ENCODE data around the gene SEMA4A. TPM values are rescaled to one million over a fixed set of nuclear protein-coding genes. Genes with fewer than 3 reads are reported as not detected.

Gene SEMA4A
- total RNA-seq, 2 experiments from 2014 or later: 53.3 to 64.5 TPM

DNA sequence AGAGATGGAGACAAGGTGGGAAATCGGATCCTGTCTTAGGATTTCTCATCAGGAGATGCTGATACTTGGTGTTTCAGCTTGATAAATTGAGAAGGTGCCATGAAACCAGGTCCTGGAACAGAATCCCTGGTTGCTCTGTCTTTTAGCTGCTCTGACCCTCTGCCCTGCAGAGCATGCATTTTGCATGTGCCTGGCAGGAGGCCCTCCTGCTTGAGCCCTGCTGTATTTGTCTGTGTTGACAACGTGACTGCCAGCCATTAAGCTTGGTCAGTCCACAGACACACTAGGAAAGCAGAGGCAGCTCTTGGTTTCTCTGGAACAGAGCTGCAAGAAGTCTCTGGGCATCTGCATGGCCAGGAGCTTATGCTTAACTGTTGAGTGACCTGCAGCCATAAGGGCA lies 43.1 kb downstream of the SEMA4A start:
- DNase-seq (no peak), ATAC-seq (no peak)
- intact Hi-C loops (cut with DNase I, micrococcal nuclease): no loop called here
- H3K9me3 Mint-ChIP-seq (ENCODE audit: low read depth): no peaks in the 10 kb centered on the region
- CTCF ChIA-PET: interaction anchor here (0.6 to 2.1 kb wide), 4 partner anchors 25 to 145 kb away, joined by 3 to 9 read pairs (median 4); no protein-coding TSS in a partner anchor
- POLR2A ChIA-PET: interaction anchor here (0.5 to 1.5 kb wide), 2 partner anchors 16 to 32 kb away, joined by 3 to 8 read pairs; partner anchors contain the start of gene PMF1
- H3K27me3 Mint-ChIP-seq: no peaks in the 10 kb centered on the region
- peak overlapping the region; percentile 80 for H3K27ac Mint-ChIP-seq
- H3K36me3 Mint-ChIP-seq (ENCODE audit: low read depth): peaks cover 66% of the 10 kb centered on the region
- peak overlapping the region; percentile 100 for H3K4me3 Mint-ChIP-seq
- peaks cover 42% of the 10 kb centered on the region for H3K4me1 Mint-ChIP-seq

DNA sequence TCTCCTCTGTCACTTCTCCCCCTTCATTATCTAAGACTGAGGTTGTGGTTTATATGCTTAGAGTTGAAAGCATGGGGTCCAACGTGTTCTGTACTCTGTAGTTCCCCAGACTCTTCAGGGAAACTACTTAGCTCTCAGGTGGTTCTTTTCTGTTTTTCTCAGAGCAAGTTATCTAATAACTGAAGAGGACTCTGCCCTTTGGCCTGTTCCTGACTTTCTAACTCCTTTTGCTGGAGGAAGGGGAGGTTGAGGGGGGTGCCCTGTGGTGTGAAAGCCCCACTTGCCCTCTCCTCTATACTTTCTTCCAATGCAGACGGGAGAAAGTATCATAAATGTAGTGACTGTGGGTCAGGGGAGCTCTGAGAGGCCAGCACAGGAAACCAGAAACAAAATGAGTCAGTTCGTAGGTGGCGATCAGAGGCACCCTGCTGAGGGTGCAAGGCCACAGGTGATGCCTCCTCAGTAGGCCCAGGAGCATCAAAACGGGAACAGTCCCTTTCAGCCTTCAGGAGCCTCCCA lies 45.5 kb downstream of the SEMA4A start:
- H3K36me3 Mint-ChIP-seq (ENCODE audit: low read depth): peaks cover 59% of the 10 kb centered on the region
- H3K4me3 Mint-ChIP-seq: no peak overlapping the region
- H3K4me1 Mint-ChIP-seq: peaks cover 26% of the 10 kb centered on the region
- ChIA-PET CTCF (interaction anchor here (0.7 to 1.9 kb wide), 7 partner anchors 14 to 1192 kb away, joined by 3 to 7 read pairs (median 3); partner anchors contain the start of gene PMF1), POLR2A (interaction anchor here (0.7 to 1.9 kb wide), 4 partner anchors 14 to 617 kb away, joined by 3 to 11 read pairs (median 6); partner anchors contain the start of gene PMF1)
- ATAC-seq: peak; percentile 80
- intact Hi-C loops (cut with DNase I, micrococcal nuclease): loop anchor here (2.0 kb wide), 1 partner anchor 24 kb away; no protein-coding TSS in a partner anchor
- no peak overlapping the region for H3K27ac Mint-ChIP-seq
- peak; percentile 65 for DNase-seq
- H3K27me3 Mint-ChIP-seq: no peaks in the 10 kb centered on the region
- H3K9me3 Mint-ChIP-seq (ENCODE audit: low read depth): no peaks in the 10 kb centered on the region

DNA sequence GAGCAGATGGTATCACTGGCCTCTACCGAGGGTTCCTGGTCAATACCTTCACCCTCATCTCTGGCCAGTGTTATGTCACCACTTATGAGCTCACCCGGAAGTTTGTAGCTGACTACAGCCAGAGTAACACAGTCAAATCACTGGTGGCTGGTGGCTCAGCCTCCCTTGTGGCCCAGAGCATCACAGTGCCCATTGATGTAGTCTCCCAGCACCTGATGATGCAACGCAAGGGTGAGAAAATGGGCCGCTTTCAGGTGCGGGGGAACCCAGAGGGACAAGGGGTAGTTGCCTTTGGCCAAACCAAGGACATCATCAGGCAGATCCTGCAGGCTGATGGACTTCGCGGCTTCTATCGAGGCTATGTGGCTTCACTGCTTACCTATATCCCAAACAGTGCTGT lies 46.7 kb downstream of the SEMA4A start:
- peaks cover 23% of the 10 kb centered on the region for H3K4me1 Mint-ChIP-seq
- no peak overlapping the region for H3K4me3 Mint-ChIP-seq
- intact Hi-C loops (cut with DNase I, micrococcal nuclease): no loop called here
- ChIA-PET CTCF (interaction anchor here (0.7 to 1.9 kb wide), 4 partner anchors 25 to 210 kb away, joined by 3 to 6 read pairs (median 4); no protein-coding TSS in a partner anchor), POLR2A (interaction anchor here (1.7 kb wide), 1 partner anchor 13 kb away, joined by 11 read pairs; the partner anchor contains the start of gene PMF1)
- H3K27me3 Mint-ChIP-seq: no peaks in the 10 kb centered on the region
- no peaks in the 10 kb centered on the region for H3K9me3 Mint-ChIP-seq (ENCODE audit: low read depth)
- DNase-seq (no peak), ATAC-seq (peak; percentile 25)
- H3K36me3 Mint-ChIP-seq (ENCODE audit: low read depth): peaks cover 57% of the 10 kb centered on the region
- no peak overlapping the region for H3K27ac Mint-ChIP-seq

DNA sequence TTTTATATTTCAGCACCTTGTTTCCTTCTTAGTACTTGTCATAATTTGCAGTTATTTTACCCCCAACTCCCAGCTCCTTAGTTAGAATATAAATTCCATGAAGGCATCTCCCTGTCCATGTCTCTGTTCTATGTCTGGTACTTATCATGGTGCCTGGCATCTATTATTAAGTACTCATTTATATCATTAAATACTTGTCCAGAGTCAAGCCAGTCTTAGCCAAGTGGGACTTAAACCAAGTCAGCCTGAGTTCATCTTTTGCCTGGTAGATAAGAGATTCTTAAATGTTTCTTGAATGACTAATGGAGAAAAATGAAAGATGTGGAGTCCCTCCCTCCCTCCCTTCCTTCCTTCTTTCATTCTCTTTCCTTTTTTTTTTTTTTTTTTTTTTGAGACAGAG lies 49.9 kb downstream of the SEMA4A start:
- no peak overlapping the region for H3K27ac Mint-ChIP-seq
- intact Hi-C loops (cut with DNase I, micrococcal nuclease): no loop called here
- H3K27me3 Mint-ChIP-seq: no peaks in the 10 kb centered on the region

DNA sequence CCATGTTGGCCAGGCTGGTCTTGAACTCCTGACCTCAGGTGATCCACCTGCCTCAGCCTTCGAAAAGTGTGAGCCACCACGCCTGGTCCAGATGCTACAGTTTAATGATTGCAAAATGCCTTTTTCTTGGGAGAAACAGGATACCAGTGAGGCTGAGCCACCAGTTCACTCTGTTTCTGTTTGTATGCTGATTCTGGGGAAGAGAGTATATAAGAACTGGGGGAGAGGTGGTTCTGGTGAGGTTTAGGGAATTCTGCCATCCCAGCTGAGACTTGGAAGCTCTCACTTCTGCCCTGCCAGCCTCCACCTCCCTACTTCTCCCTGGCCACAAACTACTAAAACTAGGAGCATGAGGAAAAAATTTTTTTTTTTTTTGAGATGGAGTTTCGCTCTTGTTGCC lies 51.3 kb downstream of the SEMA4A start:
- H3K27me3 Mint-ChIP-seq: no peaks in the 10 kb centered on the region
- intact Hi-C loops (cut with DNase I, micrococcal nuclease): no loop called here
- POLR2A ChIA-PET: no interaction called here
- DNase-seq: no peak
- no peaks in the 10 kb centered on the region for H3K9me3 Mint-ChIP-seq (ENCODE audit: low read depth)
- CTCF ChIA-PET: interaction anchor here (0.6 to 1.5 kb wide), 3 partner anchors 11 to 331 kb away, joined by 3 to 4 read pairs (median 3); partner anchors contain the start of gene SLC25A44
- H3K27ac Mint-ChIP-seq: peak overlapping the region; percentile 3
- H3K36me3 Mint-ChIP-seq (ENCODE audit: low read depth): peaks cover 54% of the 10 kb centered on the region
- no peak for ATAC-seq
- peaks cover 12% of the 10 kb centered on the region for H3K4me1 Mint-ChIP-seq
- H3K4me3 Mint-ChIP-seq: no peak overlapping the region

More for the DNA sequence above, 49.9 kb downstream of the SEMA4A start:
- DNase-seq (no peak), ATAC-seq (no peak)
- CTCF ChIA-PET: interaction anchor here (0.7 kb wide), 1 partner anchor 22 kb away, joined by 3 read pairs; no protein-coding TSS in a partner anchor
- Mint-ChIP-seq H3K36me3 (ENCODE audit: low read depth) (peaks cover 53% of the 10 kb centered on the region), H3K4me3 (no peak overlapping the region), H3K9me3 (ENCODE audit: low read depth) (no peaks in the 10 kb centered on the region), H3K4me1 (peaks cover 9% of the 10 kb centered on the region)
- POLR2A ChIA-PET: no interaction called here

DNA sequence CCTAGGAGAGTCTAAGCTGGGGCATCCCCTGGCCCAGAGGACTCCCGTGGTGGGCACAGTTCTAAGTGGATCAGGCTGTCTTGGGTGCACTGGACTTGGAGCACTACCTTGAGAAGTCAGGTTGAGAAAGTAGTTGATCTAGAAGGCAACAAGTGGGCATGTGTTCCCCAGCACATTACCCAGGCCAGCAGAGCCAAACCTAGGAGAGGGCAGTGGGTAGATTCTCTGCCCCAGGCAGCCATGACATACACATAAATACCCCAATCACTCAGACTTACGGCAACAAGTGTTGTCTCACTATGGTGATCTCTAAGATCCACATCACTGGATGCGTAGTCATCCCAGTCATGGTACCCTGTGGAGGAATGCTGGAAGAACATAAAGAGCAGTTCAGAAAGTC lies 57.9 kb downstream of the SEMA4A start:
- ChIA-PET CTCF (interaction anchor here (2.0 kb wide), 1 partner anchor 14 kb away, joined by 6 read pairs; no protein-coding TSS in a partner anchor), POLR2A (interaction anchor here (1.0 to 2.3 kb wide), 2 partner anchors 14 to 47 kb away, joined by 8 read pairs; no protein-coding TSS in a partner anchor)
- no peak overlapping the region for H3K4me3 Mint-ChIP-seq
- H3K27me3 Mint-ChIP-seq: no peaks in the 10 kb centered on the region
- DNase-seq (no peak), ATAC-seq (no peak)
- peaks cover 79% of the 10 kb centered on the region for H3K36me3 Mint-ChIP-seq (ENCODE audit: low read depth)
- intact Hi-C loops (cut with DNase I, micrococcal nuclease): loop anchor here in 1 of 2 experiments (5.0 to 10.0 kb wide), 3 partner anchors 291 to 1206 kb away; partner anchors contain the start of genes ISG20L2, MEF2D, METTL25B and ZBTB7B
- peak overlapping the region; percentile 53 for H3K27ac Mint-ChIP-seq
- H3K4me1 Mint-ChIP-seq: peaks cover 31% of the 10 kb centered on the region
- H3K9me3 Mint-ChIP-seq (ENCODE audit: low read depth): no peaks in the 10 kb centered on the region

DNA sequence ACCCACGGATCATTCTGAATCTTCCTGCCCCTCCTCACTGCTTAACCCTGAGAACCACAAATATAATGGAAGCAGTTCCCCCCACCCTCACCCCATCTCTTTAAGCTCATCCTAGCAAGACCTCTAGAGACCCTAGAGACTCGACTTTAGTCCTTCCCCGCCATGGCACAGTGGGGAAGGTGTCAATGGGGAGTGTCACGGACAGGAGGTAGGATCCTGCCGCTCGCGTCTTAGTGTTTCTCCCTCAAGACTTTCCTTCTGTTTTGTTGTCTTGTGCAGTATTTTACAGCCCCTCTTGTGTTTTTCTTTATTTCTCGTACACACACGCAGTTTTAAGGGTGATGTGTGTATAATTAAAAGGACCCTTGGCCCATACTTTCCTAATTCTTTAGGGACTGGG lies 58.7 kb downstream of the SEMA4A start:
- Mint-ChIP-seq H3K27ac (peak overlapping the region; percentile 98), H3K9me3 (ENCODE audit: low read depth) (no peaks in the 10 kb centered on the region), H3K27me3 (no peaks in the 10 kb centered on the region), H3K4me1 (peaks cover 32% of the 10 kb centered on the region), H3K4me3 (peak overlapping the region; percentile 76), H3K36me3 (ENCODE audit: low read depth) (peaks cover 76% of the 10 kb centered on the region)
- ChIA-PET CTCF (interaction anchor here (0.7 to 4.1 kb wide), 10 partner anchors 11 to 234 kb away, joined by 3 to 47 read pairs (median 4); partner anchors contain the start of gene SMG5), POLR2A (interaction anchor here (0.7 to 2.8 kb wide), 14 partner anchors 10 to 235 kb away, joined by 3 to 34 read pairs (median 6); partner anchors contain the start of genes SLC25A44 and SMG5)
- ATAC-seq (no peak), DNase-seq (no peak)
- intact Hi-C loops (cut with DNase I, micrococcal nuclease): loop anchor here (1.0 to 10.0 kb wide), 6 partner anchors 10 to 1207 kb away; partner anchors contain the start of genes SLC25A44 (in 2 of the 2), ISG20L2 (in 1 of the 2), MEF2D (in 1 of the 2) and METTL25B (in 1 of the 2)

DNA sequence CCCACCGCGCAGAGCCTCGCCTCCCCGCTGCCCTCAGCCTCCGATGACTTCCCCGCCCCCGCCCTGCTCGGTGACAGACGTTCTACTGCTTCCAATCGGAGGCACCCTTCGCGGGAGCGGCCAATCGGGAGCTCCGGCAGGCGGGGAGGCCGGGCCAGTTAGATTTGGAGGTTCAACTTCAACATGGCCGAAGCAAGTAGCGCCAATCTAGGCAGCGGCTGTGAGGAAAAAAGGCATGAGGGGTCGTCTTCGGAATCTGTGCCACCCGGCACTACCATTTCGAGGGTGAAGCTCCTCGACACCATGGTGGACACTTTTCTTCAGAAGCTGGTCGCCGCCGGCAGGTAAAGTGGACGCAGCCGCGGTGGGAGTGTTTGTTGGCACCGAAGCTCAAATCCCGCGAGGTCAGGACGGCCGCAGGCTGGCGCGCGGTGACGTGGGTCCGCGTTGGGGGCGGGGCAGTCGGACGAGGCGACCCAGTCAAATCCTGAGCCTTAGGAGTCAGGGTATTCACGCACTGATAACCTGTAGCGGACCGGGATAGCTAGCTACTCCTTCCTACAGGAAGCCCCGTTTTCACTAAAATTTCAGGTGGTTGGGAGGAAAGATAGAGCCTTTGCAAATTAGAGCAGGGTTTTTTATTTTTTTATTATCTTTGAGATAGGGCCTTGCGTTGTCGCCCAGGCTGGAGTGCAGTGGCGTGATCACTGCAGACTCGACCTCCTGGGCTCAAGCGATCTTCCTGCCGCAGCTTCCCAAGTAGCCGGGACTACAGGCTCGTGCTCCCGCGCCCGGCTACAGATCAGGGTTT lies 59.7 kb downstream of the SEMA4A start, which contains the start of gene PMF1:
Gene PMF1 (plus strand): TSS at position 175 of the 811 bp plus-strand sequence. CDS start 9 bp downstream, at position 184.
- ATAC-seq (peak; percentile 90), DNase-seq (peak; percentile 98)
- CTCF ChIA-PET: interaction anchor here (0.6 to 4.1 kb wide), 16 partner anchors 9 to 395 kb away, joined by 3 to 47 read pairs (median 4); partner anchors contain the start of genes GLMP and SMG5
- POLR2A ChIA-PET: interaction anchor here (0.6 to 2.8 kb wide), 23 partner anchors 9 to 353 kb away, joined by 3 to 34 read pairs (median 4); partner anchors contain the start of genes MEF2D, SLC25A44 and SMG5
- no peaks in the 10 kb centered on the region for H3K27me3 Mint-ChIP-seq
- H3K4me3 Mint-ChIP-seq: peak within 1 kb of the TSS; percentile 76
- peaks cover 74% of the 10 kb centered on the region for H3K36me3 Mint-ChIP-seq (ENCODE audit: low read depth)
- intact Hi-C loops (cut with DNase I, micrococcal nuclease): loop anchor here (1.0 to 10.0 kb wide), 11 partner anchors 10 to 1208 kb away; partner anchors contain the start of genes SLC25A44 (in 2 of the 2), CCT3 (in 1 of the 2), ISG20L2 (in 1 of the 2) and MEF2D (in 1 of the 2)
- peaks cover 41% of the 10 kb centered on the region for H3K4me1 Mint-ChIP-seq
- peak within 1 kb of the TSS; percentile 98 for H3K27ac Mint-ChIP-seq
- H3K9me3 Mint-ChIP-seq (ENCODE audit: low read depth): no peaks in the 10 kb centered on the region

DNA sequence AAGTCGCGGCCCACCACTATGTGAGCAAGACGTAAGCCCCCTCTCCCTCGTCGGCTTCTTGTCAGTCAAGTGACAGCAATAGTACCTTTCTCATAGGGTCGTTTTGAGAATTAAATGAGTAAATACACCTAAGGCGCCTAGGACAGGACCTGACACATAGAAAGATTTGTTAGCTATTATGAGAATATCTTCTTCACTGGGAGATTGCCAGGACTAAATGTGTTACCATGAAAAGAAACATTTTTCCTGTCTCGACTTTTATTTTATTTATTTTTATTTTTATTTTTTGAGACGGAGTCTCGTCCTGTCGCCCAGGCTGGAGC lies 60.2 kb downstream of the SEMA4A start:
- no peak for DNase-seq
- POLR2A ChIA-PET: interaction anchor here (0.6 to 2.8 kb wide), 13 partner anchors 8 to 116 kb away, joined by 3 to 34 read pairs (median 5); partner anchors contain the start of gene SLC25A44

DNA sequence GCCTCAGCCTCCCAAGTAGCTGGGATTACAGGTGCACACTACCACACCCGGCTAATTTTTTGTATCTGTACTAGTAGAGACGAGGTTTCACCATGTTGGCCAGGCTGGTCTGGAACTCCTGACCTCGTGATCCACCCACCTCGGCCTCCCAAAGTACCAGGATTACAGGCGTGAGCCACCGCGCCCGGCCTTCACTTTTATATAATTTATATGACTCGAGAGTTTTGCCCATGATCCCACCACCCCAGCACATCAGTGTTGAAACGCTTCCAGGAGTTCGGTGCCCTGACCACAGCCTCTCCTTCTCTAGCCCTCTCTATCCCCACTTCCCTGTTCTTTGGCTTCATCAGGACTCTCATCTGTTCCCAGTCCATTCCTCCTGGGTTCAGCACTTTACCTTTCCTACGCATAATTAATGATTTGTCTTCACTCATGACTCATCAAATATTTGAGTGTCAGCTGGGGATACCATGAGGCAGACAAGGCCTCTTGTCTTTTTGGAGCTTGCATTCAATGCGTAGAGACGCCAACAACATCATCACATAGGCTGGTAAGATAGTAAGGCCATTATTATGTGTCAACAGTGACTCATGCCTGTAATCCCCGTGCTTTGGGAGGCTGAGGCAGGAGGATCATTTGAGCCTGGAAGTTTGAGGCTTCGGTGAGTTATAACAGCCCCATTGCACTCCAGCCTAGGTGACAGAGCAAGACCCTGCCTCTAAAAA lies 60.8 kb downstream of the SEMA4A start:
- H3K4me3 Mint-ChIP-seq: peak overlapping the region; percentile 76
- peaks cover 71% of the 10 kb centered on the region for H3K36me3 Mint-ChIP-seq (ENCODE audit: low read depth)
- ATAC-seq: peak; percentile 21
- no peaks in the 10 kb centered on the region for H3K27me3 Mint-ChIP-seq
- H3K27ac Mint-ChIP-seq: peak overlapping the region; percentile 98
- POLR2A ChIA-PET: interaction anchor here (0.6 to 2.8 kb wide), 7 partner anchors 8 to 117 kb away, joined by 3 to 34 read pairs (median 4); partner anchors contain the start of gene SLC25A44
- DNase-seq: peak; percentile 67
- no peaks in the 10 kb centered on the region for H3K9me3 Mint-ChIP-seq (ENCODE audit: low read depth)
- CTCF ChIA-PET: interaction anchor here (0.6 to 4.1 kb wide), 6 partner anchors 8 to 110 kb away, joined by 3 to 47 read pairs (median 5); partner anchors contain the start of gene SMG5
- intact Hi-C loops (cut with DNase I, micrococcal nuclease): loop anchor here in 1 of 2 experiments (5.0 to 10.0 kb wide), 3 partner anchors 288 to 1209 kb away; partner anchors contain the start of genes ISG20L2, MEF2D, METTL25B and ZBTB7B
- H3K4me1 Mint-ChIP-seq: peaks cover 45% of the 10 kb centered on the region

More for the DNA sequence above, 60.2 kb downstream of the SEMA4A start:
- peak overlapping the region; percentile 98 for H3K27ac Mint-ChIP-seq
- H3K27me3 Mint-ChIP-seq: no peaks in the 10 kb centered on the region
- H3K4me3 Mint-ChIP-seq: peak overlapping the region; percentile 76
- H3K9me3 Mint-ChIP-seq (ENCODE audit: low read depth): no peaks in the 10 kb centered on the region
- peaks cover 75% of the 10 kb centered on the region for H3K36me3 Mint-ChIP-seq (ENCODE audit: low read depth)
- intact Hi-C loops (cut with DNase I, micrococcal nuclease): loop anchor here (1.0 to 10.0 kb wide), 9 partner anchors 10 to 1209 kb away; partner anchors contain the start of genes CCT3 (in 1 of the 2), ISG20L2 (in 1 of the 2), MEF2D (in 1 of the 2) and METTL25B (in 1 of the 2)
- no peak for ATAC-seq
- CTCF ChIA-PET: interaction anchor here (1.0 to 4.1 kb wide), 8 partner anchors 8 to 232 kb away, joined by 3 to 47 read pairs (median 5); partner anchors contain the start of gene SMG5
- H3K4me1 Mint-ChIP-seq: peaks cover 43% of the 10 kb centered on the region

All from activated CD4-positive, alpha-beta T cell treated with anti-CD3 and anti-CD28 coated beads for 36 hours (primary cell).